HEK293 (cell line): Measurements from ENCODE around the gene SMIM7.

ENCODE experiments used
- CTCF ChIA-PET: fragments of 350-600 bp; formaldehyde crosslinking; extraction: SDS; loops from one replicate; lab custom pipeline; 2021; ENCODE audit warnings: antibody characterized with exemption; lab: Yijun Ruan, JAX
- POLR2A ChIA-PET: fragments of 300-600 bp; formaldehyde crosslinking; extraction: SDS; loops from one replicate; lab custom pipeline; 2020; ENCODE audit warnings: antibody characterized with exemption, inconsistent platforms; lab: Yijun Ruan, JAX
- H3K27ac ChIP-seq: fragments of 200-500 bp; sonication (Bioruptor generic); 2 replicates; pipeline ENCODE4 v1.5.1; 2014; ENCODE audit warnings: low read depth, low read length, control low read depth, inconsistent platforms; ENCODE audit errors: extremely low read depth
- H3K36me3 ChIP-seq, 2 experiments: fragments of 200-500 bp in 1 of 2; sonication (Bioruptor generic) in 1 of 2; 1 replicate in 1 of 2; 2 replicates in 1 of 2; pipeline ENCODE4 v1.5.1; 2014 to 2017; ENCODE audit warnings: inconsistent platforms in 2 of 2, low read length in 2 of 2; ENCODE audit not compliant: control insufficient read depth in 2 of 2, insufficient read depth in 1 of 2
- H3K4me1 ChIP-seq: fragments of 200-500 bp; sonication (Bioruptor generic); 2 replicates; pipeline ENCODE4 v1.5.1; 2014; ENCODE audit warnings: mild to moderate bottlenecking, low read length, inconsistent platforms; ENCODE audit not compliant: control insufficient read depth, insufficient read depth
- H3K4me3 ChIP-seq: 2 replicates; pipeline ENCODE4 v1.5.1; 2011; ENCODE audit warnings: low read depth, mild to moderate bottlenecking, control low read depth, low read length, moderate library complexity
- H3K9me3 ChIP-seq: fragments of 200-500 bp; sonication (Bioruptor generic); 2 replicates; pipeline ENCODE4 v1.5.1; 2014; ENCODE audit warnings: low read depth, low read length, inconsistent platforms; ENCODE audit not compliant: control insufficient read depth, insufficient read depth
- EGR2 ChIP-seq: fragments of 450-650 bp; formaldehyde crosslinking; IDR thresholded peaks from 2 replicates; pipeline ENCODE4 v1.5.1; 2016; ENCODE audit warnings: low read depth, missing biosample characterization, missing genetic modification characterization
- GLIS2 ChIP-seq: fragments of 450-650 bp; formaldehyde crosslinking; IDR thresholded peaks from 2 replicates; pipeline ENCODE4 v1.5.1; 2016; ENCODE audit warnings: missing biosample characterization, missing genetic modification characterization
- HIC1 ChIP-seq: fragments of 450-650 bp; formaldehyde crosslinking; IDR thresholded peaks from 2 replicates; pipeline ENCODE4 v1.5.1; 2016; ENCODE audit warnings: missing biosample characterization, missing genetic modification characterization
- KLF1 ChIP-seq: fragments of 450-650 bp; formaldehyde crosslinking; IDR thresholded peaks from 2 replicates; pipeline ENCODE4 v1.5.1; 2016; ENCODE audit warnings: missing biosample characterization, missing genetic modification characterization
- KLF8 ChIP-seq: fragments of 450-650 bp; formaldehyde crosslinking; IDR thresholded peaks from 2 replicates; pipeline ENCODE4 v1.5.1; 2016; ENCODE audit warnings: missing biosample characterization, missing genetic modification characterization
- KLF9 ChIP-seq: fragments of 450-650 bp; formaldehyde crosslinking; IDR thresholded peaks from 2 replicates; pipeline ENCODE4 v1.5.1; 2016; ENCODE audit warnings: missing biosample characterization, missing genetic modification characterization, low read depth
- MEIS1 ChIP-seq: sonication (generic); formaldehyde crosslinking; IDR thresholded peaks from 2 replicates; pipeline ENCODE4 v1.8.1; 2022; ENCODE audit warnings: missing genetic modification reagents, mild to moderate bottlenecking, borderline replicate concordance
- SP2 ChIP-seq: fragments of 450-650 bp; formaldehyde crosslinking; IDR thresholded peaks from 2 replicates; pipeline ENCODE4 v1.5.1; 2016; ENCODE audit warnings: missing biosample characterization, missing genetic modification characterization
- SP3 ChIP-seq: fragments of 450-650 bp; formaldehyde crosslinking; IDR thresholded peaks from 2 replicates; pipeline ENCODE4 v1.5.1; 2016; ENCODE audit warnings: missing biosample characterization, missing genetic modification characterization
- ZBTB20 ChIP-seq: fragments of 450-650 bp; formaldehyde crosslinking; IDR thresholded peaks from 2 replicates; pipeline ENCODE4 v1.5.1; 2016; ENCODE audit warnings: missing biosample characterization, missing genetic modification characterization
- ZBTB48 ChIP-seq: fragments of 450-650 bp; formaldehyde crosslinking; IDR thresholded peaks from 2 replicates; pipeline ENCODE4 v1.5.1; 2016; ENCODE audit warnings: missing biosample characterization, missing genetic modification characterization
- ZBTB7A ChIP-seq: fragments of 450-650 bp; formaldehyde crosslinking; IDR thresholded peaks from 2 replicates; pipeline ENCODE4 v1.5.1; 2016; ENCODE audit warnings: low read depth, missing biosample characterization, missing genetic modification characterization
- ZFHX2 ChIP-seq: fragments of 450-650 bp; formaldehyde crosslinking; conservative IDR thresholded peaks from 2 replicates; pipeline ENCODE4 v1.5.1; 2016; ENCODE audit warnings: missing biosample characterization, missing genetic modification characterization
- ZFP37 ChIP-seq: fragments of 450-650 bp; formaldehyde crosslinking; IDR thresholded peaks from 2 replicates; pipeline ENCODE4 v1.5.1; 2016; ENCODE audit warnings: missing biosample characterization, missing genetic modification characterization
- ZNF335 ChIP-seq: fragments of 450-650 bp; formaldehyde crosslinking; conservative IDR thresholded peaks from 2 replicates; pipeline ENCODE4 v1.5.1; 2016; ENCODE audit warnings: missing biosample characterization, missing genetic modification characterization
- ZNF391 ChIP-seq: fragments of 450-650 bp; formaldehyde crosslinking; IDR thresholded peaks from 2 replicates; pipeline ENCODE4 v1.5.1; 2016; ENCODE audit warnings: low read depth, missing biosample characterization, missing genetic modification characterization, borderline replicate concordance
- ZNF513 ChIP-seq: fragments of 450-650 bp; IDR thresholded peaks from 2 replicates; pipeline ENCODE4 v1.5.1; 2018; ENCODE audit warnings: missing biosample characterization, missing genetic modification characterization
- ZNF558 ChIP-seq: fragments of 450-650 bp; formaldehyde crosslinking; IDR thresholded peaks from 2 replicates; pipeline ENCODE4 v1.5.1; 2016; ENCODE audit warnings: missing biosample characterization, missing genetic modification characterization
- ZNF560 ChIP-seq: fragments of 450-650 bp; formaldehyde crosslinking; IDR thresholded peaks from 2 replicates; pipeline ENCODE4 v1.5.1; 2017; ENCODE audit warnings: missing biosample characterization, missing genetic modification characterization, borderline replicate concordance
- ZNF571 ChIP-seq: fragments of 450-650 bp; formaldehyde crosslinking; IDR thresholded peaks from 2 replicates; pipeline ENCODE4 v1.5.0; 2017; ENCODE audit warnings: missing biosample characterization, missing genetic modification characterization
- ZNF623 ChIP-seq: fragments of 450-650 bp; formaldehyde crosslinking; IDR thresholded peaks from 2 replicates; pipeline ENCODE4 v1.5.1; 2016; ENCODE audit warnings: missing biosample characterization, missing genetic modification characterization
- ZNF677 ChIP-seq: fragments of 450-650 bp; IDR thresholded peaks from 2 replicates; pipeline ENCODE4 v1.5.0; 2018; ENCODE audit warnings: missing biosample characterization, mild to moderate bottlenecking, missing genetic modification characterization, moderate library complexity
- ZNF701 ChIP-seq: fragments of 450-650 bp; formaldehyde crosslinking; IDR thresholded peaks from 2 replicates; pipeline ENCODE4 v1.5.1; 2016; ENCODE audit warnings: missing biosample characterization, missing genetic modification characterization
- ZNF837 ChIP-seq: fragments of 450-650 bp; formaldehyde crosslinking; IDR thresholded peaks from 2 replicates; pipeline ENCODE4 v1.5.1; 2016; ENCODE audit warnings: missing biosample characterization, missing genetic modification characterization
- ZSCAN30 ChIP-seq: fragments of 450-650 bp; IDR thresholded peaks from 2 replicates; pipeline ENCODE4 v1.5.1; 2018; ENCODE audit warnings: missing biosample characterization, mild to moderate bottlenecking, missing genetic modification characterization, moderate library complexity
- TF ChIP-seq, protein P1 (sequence below): fragments of 450-650 bp; formaldehyde crosslinking; IDR thresholded peaks from 2 replicates; pipeline ENCODE4 v1.5.1; 2016; ENCODE audit warnings: missing biosample characterization, missing genetic modification characterization
- TF ChIP-seq, protein P2 (sequence below): fragments of 450-650 bp; formaldehyde crosslinking; IDR thresholded peaks from 2 replicates; pipeline ENCODE4 v1.5.1; 2016; ENCODE audit warnings: missing biosample characterization, missing genetic modification characterization

Gene SMIM7

GRCh38 chr19:16661480-16662034 is 1.6 kb upstream of the SMIM7 start (continued):
- TF ChIP-seq HIC1 (tag by site-specific recombination) (0 out of 2 replicates have a peak, but pooled peaks have one; percentile 23), KLF8 (tag by site-specific recombination) (0 out of 2 replicates have a peak, but pooled peaks have one; percentile 24), MEIS1 (CRISPR knock-in tag) (no peak), ZNF558 (tag by site-specific recombination) (no peak), ZNF560 (no peak), KLF1 (tag by site-specific recombination) (no peak), ZFP37 (no peak), EGR2 (peak; percentile 29; the same call in 1 of the 2 replicates), ZBTB7A (0 out of 2 replicates have a peak, but pooled peaks have one; percentile 28), ZBTB48 (tag by site-specific recombination) (peak; percentile 29; the same call in 1 of the 2 replicates), ZBTB20 (tag by site-specific recombination) (peak; percentile 15; the same call in 1 of the 2 replicates), ZNF391 (0 out of 2 replicates have a peak, but pooled peaks have one; percentile 20), GLIS2 (tag by site-specific recombination) (peak; percentile 81)
- TF ChIP-seq, protein P1, sequence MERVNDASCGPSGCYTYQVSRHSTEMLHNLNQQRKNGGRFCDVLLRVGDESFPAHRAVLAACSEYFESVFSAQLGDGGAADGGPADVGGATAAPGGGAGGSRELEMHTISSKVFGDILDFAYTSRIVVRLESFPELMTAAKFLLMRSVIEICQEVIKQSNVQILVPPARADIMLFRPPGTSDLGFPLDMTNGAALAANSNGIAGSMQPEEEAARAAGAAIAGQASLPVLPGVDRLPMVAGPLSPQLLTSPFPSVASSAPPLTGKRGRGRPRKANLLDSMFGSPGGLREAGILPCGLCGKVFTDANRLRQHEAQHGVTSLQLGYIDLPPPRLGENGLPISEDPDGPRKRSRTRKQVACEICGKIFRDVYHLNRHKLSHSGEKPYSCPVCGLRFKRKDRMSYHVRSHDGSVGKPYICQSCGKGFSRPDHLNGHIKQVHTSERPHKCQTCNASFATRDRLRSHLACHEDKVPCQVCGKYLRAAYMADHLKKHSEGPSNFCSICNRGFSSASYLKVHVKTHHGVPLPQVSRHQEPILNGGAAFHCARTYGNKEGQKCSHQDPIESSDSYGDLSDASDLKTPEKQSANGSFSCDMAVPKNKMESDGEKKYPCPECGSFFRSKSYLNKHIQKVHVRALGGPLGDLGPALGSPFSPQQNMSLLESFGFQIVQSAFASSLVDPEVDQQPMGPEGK: peak; percentile 86
- TF ChIP-seq, protein P2, sequence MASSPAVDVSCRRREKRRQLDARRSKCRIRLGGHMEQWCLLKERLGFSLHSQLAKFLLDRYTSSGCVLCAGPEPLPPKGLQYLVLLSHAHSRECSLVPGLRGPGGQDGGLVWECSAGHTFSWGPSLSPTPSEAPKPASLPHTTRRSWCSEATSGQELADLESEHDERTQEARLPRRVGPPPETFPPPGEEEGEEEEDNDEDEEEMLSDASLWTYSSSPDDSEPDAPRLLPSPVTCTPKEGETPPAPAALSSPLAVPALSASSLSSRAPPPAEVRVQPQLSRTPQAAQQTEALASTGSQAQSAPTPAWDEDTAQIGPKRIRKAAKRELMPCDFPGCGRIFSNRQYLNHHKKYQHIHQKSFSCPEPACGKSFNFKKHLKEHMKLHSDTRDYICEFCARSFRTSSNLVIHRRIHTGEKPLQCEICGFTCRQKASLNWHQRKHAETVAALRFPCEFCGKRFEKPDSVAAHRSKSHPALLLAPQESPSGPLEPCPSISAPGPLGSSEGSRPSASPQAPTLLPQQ (tag by site-specific recombination): no peak

DNA sequence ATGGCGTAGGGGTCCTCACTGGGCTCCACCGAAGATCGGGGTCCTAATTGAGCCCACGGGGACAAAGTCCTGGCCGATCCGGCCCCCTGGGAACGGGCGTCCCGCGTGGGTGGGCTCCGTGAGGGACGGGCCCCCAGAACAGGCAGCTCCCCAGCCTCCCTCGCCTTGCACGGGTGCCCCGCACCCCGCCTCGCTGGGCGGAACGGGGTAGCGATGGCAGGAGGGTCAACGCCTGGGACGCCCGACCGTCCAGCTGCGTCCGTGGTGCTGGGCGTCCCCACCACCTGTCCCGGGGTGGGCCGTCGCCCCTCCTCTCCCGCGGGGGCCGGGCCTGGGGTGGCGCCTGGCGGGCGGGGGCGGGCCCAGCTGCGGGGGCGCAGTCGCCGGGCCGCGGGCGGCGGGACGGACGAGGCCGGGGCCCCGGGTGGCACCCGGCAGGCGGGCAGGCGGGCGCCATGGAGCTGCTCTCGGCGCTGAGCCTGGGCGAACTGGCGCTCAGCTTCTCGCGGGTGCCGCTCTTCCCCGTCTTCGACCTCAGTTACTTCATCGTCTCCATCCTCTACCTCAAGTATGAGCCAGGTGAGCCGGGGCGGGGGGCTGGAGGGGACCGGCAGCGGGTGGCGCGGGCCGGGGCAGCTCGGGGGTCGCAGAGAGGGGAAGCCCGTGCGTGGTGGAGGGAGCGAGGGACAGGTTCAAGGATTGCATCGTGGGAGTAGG is 977 bp upstream of the SMIM7 start, which contains the start of gene TMEM38A:
TSS of gene TMEM38A (plus strand) at position 377 of the 717 bp plus-strand sequence. CDS start at position 456, 79 bp downstream.
- ChIA-PET POLR2A (interaction anchor here (0.6 to 2.6 kb wide), 12 partner anchors 11 to 1911 kb away, joined by 3 to 12 read pairs (median 3); partner anchors contain the start of genes MED26, SLC35E1 and UBA52), CTCF (interaction anchor here (1.3 kb wide), 1 partner anchor 222 kb away, joined by 3 read pairs; no protein-coding TSS in a partner anchor)
- Histone ChIP-seq H3K27ac (peak within 1 kb of the TSS; percentile 55; the same call in 1 of the 2 replicates), H3K36me3 (peaks cover 2 to 30% of the 10 kb centered on the region in 2 experiments; a peak in 2 of 3 replicates), H3K4me3 (peak within 1 kb of the TSS; percentile 99), H3K4me1 (no peaks in the 10 kb centered on the region), H3K9me3 (no peaks in the 10 kb centered on the region)
- TF ChIP-seq ZNF571 (tag by site-specific recombination) (no peak), ZSCAN30 (tag by site-specific recombination) (0 out of 2 replicates have a peak, but pooled peaks have one; percentile 37), ZNF837 (tag by site-specific recombination) (no peak), ZNF391 (no peak), ZNF677 (tag by site-specific recombination) (peak; percentile 15; the same call in 1 of the 2 replicates), ZBTB20 (tag by site-specific recombination) (peak; percentile 65; the same call in 1 of the 2 replicates), GLIS2 (tag by site-specific recombination) (peak; percentile 27; the same call in 1 of the 2 replicates), ZFHX2 (peak; percentile 81), ZNF701 (no peak), KLF9 (peak; percentile 56), SP3 (peak; percentile 59), SP2 (tag by site-specific recombination) (peak; percentile 81), ZNF335 (tag by site-specific recombination) (peak; percentile 99), ZNF623 (tag by site-specific recombination) (no peak), ZNF513 (peak; percentile 71)
